IPS DF 4.7 (cell line): ENCODE measurements around the gene RNF11.
"Not testable (repeated sequence)": the region's sequence is repeated elsewhere in the genome, so short reads cannot be mapped to it uniquely, and the experiment has no call there.

Source experiments
- DNase-seq: peaks from one replicate; pipeline ENCODE4 v3.0.0-alpha.2; 2013; ENCODE audit warnings: low spot score; ENCODE audit errors: extremely low read depth

The RNF11 gene

GRCh38 chr1:51227231-51227960, 8.7 kb upstream of the RNF11 start:
- DNase-seq: not testable (repeated sequence)

- DNase-seq: not testable (repeated sequence)
These were observed 7.6 kb upstream of the RNF11 start for GRCh38 chr1:51228471-51228870.

GRCh38 chr1:51230501-51231078, 5.5 kb upstream of the RNF11 start:
- no peak for DNase-seq

- DNase-seq: no peak
These were observed 5.0 kb upstream of the RNF11 start for GRCh38 chr1:51231120-51231519.

GRCh38 chr1:51231896-51232295, 4.2 kb upstream of the RNF11 start:
- no peak for DNase-seq

GRCh38 chr1:51234236-51234635, 1.8 kb upstream of the RNF11 start:
- not testable (repeated sequence) for DNase-seq

- DNase-seq: no peak
These were observed 1.2 kb upstream of the RNF11 start for GRCh38 chr1:51234721-51235425.

- DNase-seq: no peak
These were observed 668 bp downstream of the RNF11 start for GRCh38 chr1:51236531-51237350.

GRCh38 chr1:51237351-51238033, 1.4 kb downstream of the RNF11 start:
- DNase-seq: no peak

- DNase-seq: no peak
These were observed 1.9 kb downstream of the RNF11 start for GRCh38 chr1:51238034-51238403.

- no peak for DNase-seq
These were observed 4.0 kb downstream of the RNF11 start for GRCh38 chr1:51240084-51240483.

- DNase-seq: no peak
These were observed 5.0 kb downstream of the RNF11 start for GRCh38 chr1:51241119-51241518.

GRCh38 chr1:51242546-51242945, 6.5 kb downstream of the RNF11 start:
- no peak for DNase-seq

GRCh38 chr1:51247022-51247421, 10.9 kb downstream of the RNF11 start:
- DNase-seq: no peak

GRCh38 chr1:51247499-51247898, 11.4 kb downstream of the RNF11 start:
- no peak for DNase-seq

- DNase-seq: no peak
These were observed 13.4 kb downstream of the RNF11 start for GRCh38 chr1:51249445-51249844.

- not testable (repeated sequence) for DNase-seq
These were observed 14.7 kb downstream of the RNF11 start for GRCh38 chr1:51250729-51251128.

GRCh38 chr1:51251165-51251564, 15.1 kb downstream of the RNF11 start:
- not testable (repeated sequence) for DNase-seq

GRCh38 chr1:51252366-51252765, 16.3 kb downstream of the RNF11 start:
- DNase-seq: no peak

GRCh38 chr1:51253691-51254090, 17.6 kb downstream of the RNF11 start:
- DNase-seq: no peak

- no peak for DNase-seq
These were observed 19.3 kb downstream of the RNF11 start for GRCh38 chr1:51255331-51255730.
